ENCODE results near the gene KIF1B.
"Not testable (repeated sequence)": the region's sequence is repeated elsewhere in the genome, so short reads cannot be mapped to it uniquely, and the experiment has no call there.

KIF1B gene

DNA sequence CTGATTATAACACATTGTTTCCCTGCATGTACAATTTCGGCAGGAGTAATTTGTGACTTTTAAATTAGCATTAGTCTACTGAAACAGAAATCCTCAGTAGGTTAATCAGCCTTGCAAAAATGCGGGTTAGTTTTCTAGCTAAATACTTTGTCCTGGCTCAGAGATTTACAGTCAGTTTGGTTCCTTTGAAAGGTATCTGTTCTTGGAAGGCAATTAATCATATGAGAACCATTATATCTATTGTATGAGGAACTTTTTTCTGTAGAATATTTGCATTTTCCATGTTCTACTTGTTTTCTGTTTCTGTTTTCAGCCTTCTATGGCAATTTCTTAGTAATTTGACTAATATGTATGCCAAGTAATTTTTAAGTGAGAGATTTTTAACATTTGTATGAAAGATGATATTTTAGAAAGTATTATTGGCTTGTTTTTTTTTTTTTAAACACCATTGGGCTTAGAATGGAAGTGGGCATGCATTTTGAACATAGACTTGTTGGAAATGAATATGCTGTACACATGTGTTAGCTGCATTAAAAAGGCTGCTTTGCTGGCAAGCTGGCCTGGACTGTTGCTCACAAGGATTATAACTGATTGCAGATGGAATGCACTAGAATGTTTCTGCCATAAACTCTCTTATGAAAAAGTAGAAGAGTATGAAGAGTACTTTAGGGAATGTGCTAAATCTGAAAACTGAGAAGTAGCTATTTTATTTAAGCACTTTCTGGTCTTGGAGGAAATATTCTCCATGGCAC lies 26.2 kb downstream of the KIF1B start:
- DNase-seq (ENCODE audit: low read depth): no peak

DNA sequence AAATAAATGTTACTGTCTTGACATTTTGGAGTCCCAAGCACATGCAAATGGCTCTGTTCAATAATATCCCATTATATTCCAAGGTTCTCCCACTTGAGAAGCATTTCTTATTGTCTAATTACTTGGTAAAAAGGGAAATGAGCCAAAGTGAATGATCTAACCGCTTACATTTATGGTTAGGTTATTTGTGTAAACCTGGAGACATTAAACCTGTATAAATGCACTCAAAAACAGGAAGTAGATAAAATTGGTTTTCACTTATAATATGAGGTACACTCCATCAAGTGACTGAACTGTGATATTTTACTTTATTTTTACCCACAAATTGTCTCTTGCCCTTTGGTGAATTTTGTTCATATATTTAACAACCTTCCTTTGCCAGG lies 26.8 kb downstream of the KIF1B start:
- no peak for DNase-seq (ENCODE audit: low read depth)

DNA sequence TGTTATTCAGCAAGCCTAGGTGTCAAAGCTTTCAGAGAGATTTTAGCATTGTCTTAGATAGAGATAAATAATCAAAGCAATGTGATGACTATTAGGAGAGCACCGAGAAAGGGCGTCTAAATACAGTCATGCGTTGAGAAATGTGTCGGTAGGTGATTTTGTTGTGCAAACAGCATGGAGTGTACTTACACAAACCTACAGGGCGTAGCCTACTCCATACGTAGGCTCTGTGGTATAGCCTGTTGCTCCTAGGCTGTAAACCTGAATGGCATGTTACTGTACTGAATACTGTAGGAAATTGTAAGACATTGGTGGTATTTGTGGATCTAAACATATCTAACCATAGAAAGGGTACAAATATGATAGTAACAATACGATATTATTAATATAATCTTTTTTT lies 31.8 kb downstream of the KIF1B start:
- DNase-seq (ENCODE audit: low read depth): no peak

DNA sequence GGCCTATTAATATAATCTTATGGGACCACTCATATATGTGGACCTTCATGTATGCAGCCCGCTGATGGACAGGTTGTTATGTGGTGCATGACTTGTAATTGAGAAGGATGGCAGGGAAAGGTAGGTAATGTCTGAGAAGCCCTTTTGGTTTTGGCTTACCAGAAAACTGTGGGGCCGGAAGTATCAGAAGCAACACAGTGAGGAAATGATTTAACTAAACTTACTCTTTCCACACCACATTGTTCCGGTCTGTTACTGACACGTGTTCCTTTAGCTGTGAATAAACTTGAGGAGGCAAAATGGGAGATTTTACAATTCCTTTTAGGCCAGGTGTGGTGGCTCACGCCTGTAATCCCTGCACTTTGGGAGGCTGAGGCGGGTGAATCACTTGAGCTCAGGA lies 32.4 kb downstream of the KIF1B start:
- no peak for DNase-seq (ENCODE audit: low read depth)

DNA sequence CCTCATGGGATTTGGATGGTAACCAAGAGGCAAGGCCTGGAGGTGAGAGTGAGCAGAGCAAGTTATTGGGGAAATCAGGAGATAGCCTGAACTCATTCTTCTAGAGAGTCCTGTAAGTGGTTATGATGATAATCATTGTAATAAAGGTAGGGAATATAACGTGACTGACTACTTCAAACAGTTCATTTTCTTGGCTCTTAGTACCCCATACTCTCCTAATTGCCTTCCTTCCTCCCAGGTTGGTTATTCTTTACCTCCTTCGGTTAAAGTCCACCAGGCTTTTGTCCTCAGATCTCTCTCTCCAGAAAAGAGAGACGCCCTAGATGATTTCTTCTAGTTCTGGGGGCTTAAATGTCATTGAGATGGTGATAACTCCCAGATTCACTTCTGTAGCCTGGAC lies 35.3 kb downstream of the KIF1B start:
- DNase-seq (ENCODE audit: low read depth): no peak

DNA sequence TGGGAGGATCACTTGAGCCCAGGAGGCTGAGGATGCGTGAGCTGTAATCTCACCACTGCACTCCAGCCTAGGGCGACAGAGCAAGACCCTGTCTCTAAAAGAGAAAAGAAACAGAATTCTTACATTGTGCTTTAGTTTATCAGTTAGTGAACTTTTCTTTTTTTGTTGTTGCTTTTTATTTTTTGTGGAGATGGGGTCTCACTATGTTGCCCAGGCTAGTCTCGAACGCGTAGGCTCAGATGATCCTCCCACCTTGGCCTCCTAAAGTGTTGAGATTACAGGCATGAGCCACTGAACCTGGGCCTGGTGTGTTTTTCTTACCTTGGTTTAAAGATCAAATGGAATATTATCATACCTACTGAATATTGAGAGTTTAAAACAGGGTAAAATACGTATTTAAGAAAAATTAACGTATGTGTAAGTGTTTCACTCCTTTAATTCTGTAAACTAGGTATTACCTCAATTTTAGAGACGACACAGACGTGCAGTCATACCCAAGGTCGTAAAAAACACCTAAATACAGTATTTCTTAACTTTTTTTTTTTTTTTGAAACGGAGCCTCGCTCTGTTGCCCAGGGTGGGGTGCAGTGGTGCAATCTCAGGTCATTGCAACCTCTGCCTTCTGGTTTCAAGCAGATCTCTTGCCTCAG lies 39.6 kb downstream of the KIF1B start:
- no peak for DNase-seq (ENCODE audit: low read depth)

DNA sequence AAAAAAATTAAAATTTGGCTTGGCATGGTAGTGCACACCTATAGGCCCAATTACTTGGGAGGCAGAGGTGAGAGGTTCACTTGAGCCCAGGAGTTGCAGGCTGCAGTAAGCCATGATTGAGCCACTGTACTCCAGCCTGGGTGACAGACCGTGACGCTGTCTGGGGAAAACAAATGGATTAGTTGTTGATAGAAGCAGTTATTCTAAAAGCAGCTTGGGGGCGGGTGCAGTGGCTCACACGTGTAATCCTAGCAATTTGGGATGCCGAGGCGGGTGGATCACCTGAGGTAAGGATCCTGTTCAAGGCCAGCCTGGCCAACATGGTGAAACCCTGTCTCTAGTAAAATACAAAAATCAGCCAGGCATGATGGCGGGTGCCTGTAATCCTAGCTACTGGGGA lies 40.3 kb downstream of the KIF1B start:
- DNase-seq (ENCODE audit: low read depth): no peak

DNA sequence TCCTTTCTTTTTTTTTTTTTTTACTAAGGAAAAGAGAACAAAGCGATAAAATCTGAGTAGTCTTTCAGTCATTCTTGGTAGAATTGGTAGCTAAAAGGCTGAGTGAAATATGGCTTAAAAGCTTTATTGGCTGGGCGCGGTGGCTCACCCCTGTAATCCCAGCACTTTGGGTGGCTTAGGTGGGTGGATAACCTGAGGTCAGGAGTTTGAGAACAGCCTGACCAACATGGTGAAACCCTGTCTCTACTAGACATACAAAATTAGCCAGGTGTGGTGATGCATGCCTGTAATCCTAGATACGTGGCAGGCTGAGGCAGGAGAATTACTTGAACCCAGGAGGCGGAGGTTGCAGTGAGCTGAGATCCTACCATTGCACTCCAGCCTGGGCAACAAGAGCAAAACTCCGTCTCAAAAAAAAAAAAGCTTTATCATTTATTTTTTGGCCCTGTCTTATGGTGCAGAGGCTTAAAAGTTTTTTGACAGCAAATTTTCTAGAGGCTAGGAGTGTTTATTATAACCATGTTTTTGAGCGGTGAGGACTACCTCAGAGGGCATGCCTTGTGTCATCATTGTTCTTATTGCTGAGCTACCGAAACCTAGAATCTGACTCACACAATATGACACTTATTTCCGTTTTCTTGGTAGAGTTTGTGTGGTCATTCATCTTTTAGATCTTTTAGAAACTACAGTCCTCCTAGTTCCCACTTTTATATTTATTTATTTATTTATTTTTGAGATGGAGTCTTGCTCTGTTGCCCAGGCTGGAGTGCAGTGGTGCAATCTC lies 41.1 kb downstream of the KIF1B start:
- not testable (repeated sequence) for DNase-seq (ENCODE audit: low read depth)

DNA sequence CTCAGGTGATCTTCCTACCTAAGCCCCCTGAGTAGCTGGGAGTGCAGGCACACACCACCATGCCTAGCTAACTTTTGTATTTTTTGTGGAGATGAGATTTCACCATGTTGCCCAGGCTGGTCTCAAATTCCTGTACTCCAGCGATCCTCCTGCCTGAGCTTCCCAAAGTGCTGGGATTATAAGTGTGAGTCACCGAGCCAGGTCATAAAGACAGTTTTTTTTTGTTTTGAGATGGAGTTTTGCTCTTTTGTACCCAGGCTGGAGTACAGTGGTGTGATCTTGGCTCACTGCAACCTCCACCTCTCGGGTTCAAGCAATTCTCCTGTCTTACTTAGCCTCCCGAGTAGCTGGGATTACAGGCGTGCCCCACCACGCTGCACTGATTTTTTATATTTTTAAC lies 42.1 kb downstream of the KIF1B start:
- peak; percentile 42 for DNase-seq (ENCODE audit: low read depth)

DNA sequence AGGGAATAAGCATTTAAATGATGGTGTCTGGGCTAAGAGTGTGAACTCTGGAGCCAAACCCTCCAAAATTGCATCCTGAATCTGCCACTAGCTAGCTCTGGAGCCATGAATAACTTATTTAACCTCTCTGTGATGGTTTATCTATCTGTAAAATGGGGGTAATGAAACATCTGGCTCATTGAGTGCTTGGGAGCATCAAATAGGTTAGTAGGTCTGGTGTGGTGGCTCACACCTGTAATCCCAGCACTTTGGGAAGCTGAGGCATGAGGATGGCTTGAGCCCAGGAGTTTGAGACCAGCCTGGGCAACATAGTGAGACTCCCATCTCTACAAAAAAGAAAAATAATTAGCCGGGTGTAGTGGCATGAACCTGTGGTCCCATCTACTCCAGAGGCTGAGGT lies 42.8 kb downstream of the KIF1B start:
- no peak for DNase-seq (ENCODE audit: low read depth)

DNA sequence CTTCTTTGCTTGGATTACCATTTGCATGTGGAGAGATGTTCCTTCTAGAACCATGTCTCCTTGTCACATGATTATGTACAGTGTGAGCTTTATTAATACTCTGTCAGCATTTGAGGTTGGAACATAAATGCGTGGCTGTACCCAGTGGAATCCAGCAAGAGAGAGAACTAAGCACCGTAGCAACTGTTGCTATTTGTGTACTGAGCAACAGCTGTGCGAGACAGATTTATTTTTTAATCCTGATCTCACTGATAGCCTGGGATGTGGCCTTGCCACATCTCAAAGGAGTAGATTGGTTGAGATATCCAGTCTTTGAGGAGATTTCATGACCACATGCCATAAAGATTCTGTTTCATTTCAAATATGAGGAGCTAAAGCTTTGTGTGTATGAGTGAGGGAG lies 43.4 kb downstream of the KIF1B start:
- no peak for DNase-seq (ENCODE audit: low read depth)

DNA sequence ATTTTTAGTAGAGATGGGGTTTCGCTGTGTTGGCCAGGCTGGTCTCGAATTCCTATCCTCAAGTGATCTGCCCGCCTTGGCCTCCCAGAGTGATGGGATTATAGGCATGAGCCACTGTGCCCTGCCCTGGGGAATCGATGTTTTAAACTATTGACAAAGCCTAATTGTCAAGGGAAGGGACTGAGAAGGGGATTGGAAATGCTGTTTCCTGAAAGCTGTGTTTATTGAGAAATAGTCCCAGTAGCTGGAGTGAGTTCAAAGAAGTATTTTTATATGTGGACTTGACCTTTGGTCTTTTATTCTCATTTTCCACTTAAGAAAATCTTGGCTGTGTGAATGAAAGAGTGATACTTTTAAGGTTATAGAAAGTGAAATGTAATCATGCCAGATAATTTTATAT lies 47.5 kb downstream of the KIF1B start:
- no peak for DNase-seq (ENCODE audit: low read depth)

DNA sequence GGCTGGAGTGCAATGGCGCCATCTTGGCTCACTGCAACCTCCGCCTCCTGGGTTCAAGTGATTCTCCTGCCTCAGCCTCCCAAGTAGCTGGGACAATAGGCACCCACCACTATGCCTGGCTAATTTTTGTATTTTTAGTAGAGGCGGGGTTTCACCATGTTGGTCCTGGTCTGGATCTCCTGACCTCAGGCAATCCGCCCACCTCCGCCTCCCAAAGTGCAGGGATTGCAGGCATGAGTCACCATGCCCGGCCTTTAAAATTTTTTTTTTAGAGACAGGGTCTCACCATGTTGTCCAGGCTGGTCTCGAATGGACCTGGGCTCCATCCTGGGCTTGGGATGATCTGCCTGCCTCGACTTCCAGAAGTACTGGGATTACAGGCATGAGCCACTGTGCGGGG lies 49.2 kb downstream of the KIF1B start:
- not testable (repeated sequence) for DNase-seq (ENCODE audit: low read depth)

DNA sequence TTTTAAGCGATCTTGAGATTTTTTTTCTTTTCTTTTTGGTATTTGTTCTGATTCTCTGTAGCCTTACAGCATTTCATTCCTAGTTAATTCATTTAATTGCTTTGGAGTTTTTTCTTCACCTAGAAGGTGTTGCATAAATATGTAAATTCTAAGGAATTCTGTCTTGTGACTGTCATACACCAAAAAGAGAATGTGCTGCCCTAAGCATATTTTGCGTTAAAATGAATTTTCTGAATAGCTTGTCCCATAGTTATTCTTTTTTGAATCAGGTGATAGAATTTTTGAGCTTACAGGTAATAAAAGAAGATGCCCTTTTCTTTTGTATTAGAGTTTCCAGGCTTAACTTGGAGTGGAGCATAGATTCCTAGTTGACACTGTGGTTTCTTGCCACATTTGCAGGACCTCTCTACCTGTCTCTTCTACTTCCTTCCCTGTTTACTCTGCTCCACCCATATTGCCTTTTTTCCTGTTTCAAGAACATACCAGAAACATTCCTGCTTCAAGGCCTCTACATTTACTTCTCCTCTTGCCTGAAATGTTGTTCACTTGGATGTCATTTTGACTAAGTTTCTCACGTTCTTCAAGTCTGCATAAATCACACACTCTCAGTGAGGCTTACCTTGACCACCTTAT lies 53.2 kb downstream of the KIF1B start:
- no peak for DNase-seq (ENCODE audit: low read depth)

DNA sequence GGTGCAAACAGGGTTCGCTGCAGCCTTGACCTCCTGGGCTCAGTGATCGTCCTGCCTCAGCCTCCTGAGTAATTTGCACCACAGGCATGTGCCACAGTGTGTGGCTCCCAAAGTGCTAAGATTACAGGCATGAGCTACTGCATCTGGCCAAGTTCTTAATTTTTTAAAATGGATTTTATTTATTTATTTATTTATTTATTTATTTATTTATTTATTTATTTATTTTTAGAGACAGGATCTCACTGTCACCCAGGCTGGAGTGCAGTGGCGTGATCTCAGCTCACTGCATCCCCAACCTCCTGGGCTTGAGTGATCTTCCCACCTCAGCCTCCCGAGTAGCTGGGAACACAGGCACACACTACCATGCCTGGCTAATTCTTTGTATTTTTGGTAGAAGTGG lies 54.7 kb downstream of the KIF1B start:
- DNase-seq (ENCODE audit: low read depth): no peak

DNA sequence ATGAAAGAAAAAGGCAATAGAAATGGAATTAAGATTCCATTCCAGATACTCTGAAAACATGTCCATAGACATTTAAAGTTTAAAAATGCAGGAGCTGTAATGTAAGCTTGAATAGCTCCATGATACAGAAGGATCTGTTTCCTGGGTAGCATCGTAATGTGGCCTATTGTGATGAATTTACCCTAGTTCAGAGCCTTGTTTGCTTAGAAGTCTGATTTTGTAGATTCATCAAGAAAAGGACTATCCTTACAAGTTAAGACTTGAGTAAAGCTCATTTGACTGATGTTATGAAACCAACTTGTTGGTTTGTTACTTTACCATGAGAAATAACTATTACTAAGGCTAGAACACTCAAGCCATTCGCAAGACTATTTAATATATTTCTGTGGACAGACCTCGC lies 55.5 kb downstream of the KIF1B start:
- DNase-seq (ENCODE audit: low read depth): no peak

DNA sequence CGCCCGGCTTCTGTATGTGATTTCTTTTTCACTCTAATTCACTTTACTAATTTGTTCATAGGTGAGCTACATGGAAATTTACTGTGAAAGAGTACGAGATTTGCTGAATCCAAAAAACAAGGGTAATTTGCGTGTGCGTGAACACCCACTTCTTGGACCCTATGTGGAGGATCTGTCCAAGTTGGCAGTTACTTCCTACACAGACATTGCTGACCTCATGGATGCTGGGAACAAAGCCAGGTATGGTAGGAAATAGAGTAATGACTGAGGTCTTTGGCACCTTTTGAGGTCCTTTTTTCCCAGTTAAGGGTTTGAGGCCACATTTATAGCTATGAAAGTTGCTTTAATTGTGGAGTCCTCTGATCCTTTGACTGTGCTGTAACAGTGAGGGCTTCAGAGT lies 56.9 kb downstream of the KIF1B start:
- no peak for DNase-seq (ENCODE audit: low read depth)

DNA sequence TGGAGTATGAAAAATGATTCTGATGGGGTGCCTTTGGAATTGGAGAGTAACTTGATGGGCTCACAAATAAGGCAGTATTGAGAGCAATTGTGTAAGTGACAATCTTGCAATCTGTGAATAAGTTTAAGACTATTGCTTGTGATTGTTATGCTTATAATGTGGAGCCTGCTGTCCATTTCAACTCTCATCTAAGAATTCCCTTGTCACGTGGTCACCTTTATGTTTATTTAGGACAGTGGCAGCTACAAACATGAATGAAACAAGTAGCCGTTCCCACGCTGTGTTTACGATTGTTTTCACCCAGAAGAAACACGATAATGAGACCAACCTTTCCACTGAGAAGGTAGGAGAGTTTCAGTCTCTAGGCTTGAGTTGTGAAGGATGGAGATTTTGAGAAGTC lies 57.6 kb downstream of the KIF1B start:
- DNase-seq (ENCODE audit: low read depth): no peak

DNA sequence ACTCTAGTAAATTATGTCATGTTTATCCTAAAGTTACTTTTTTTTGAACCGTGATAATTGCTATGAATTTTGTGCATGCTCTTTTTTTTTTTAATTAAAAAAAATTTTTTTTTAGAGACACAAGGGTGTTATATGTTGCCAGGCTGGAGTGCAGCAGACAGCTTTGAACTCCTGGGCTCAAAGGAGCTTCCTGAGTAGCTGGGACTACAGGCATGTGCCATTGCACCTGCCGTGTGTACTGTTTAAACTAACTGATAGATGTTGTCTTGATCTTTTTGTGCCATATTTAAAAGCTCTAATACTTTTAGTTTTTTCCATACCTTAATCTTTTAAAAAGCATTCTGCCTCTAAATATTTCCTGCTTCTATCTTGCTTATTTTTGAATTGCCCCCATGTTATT lies 60.7 kb downstream of the KIF1B start:
- no peak for DNase-seq (ENCODE audit: low read depth)

DNA sequence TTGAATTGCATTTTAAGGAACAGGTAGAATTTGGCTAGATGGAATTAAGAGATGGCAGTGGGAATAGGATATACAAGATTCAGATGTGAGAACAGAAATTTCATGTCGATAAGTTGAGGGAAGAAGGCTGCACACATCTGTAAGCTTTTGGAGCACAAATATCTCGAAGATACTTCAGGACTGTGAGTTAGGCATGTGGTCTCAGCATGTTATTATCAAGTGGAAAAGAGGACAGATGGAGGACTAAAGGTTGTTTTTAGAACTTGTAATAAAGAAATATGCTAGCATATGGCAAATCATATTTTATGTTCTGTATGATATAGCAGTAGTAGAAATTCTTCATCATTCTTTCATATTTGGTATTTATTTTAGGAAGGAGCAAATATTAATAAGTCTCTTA lies 61.5 kb downstream of the KIF1B start:
- DNase-seq (ENCODE audit: low read depth): no peak

DNA sequence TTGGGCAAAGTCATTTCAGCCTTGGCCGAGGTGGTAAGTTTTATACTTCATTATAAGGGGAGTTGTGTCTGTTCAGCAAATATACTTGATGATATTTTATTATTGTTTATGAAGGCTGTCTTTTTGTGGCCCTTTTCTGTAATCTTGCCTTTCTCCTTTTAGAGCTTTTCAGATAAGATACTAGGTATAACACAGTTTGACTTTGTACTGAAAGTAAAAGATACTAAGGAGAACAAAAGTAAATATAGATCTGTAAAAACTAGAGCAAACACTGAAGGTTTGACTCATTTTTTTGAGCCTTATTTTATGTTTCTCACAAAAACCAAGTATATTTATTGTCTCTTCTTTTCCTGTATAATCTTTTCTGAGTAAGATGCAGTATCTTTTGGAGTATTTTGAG lies 61.9 kb downstream of the KIF1B start:
- no peak for DNase-seq (ENCODE audit: low read depth)

DNA sequence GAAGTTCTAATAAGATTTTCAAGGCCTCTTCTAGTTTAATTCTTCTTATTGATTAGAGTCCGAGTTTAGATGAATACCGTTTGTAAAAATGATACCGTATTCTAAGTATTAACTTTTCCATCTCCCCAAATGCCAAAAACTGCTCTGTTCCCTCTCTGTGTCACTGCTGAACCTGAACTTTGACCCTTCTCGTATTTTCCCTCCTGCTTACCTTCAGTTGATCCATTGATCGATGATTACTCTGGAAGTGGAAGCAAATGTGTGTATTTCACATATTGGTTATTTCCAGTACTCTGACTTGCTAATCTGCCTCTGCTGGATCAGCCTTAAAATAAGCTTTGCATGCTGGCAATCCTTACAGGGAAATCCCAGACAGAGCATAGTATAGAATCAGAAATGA lies 68.5 kb downstream of the KIF1B start:
- no peak for DNase-seq (ENCODE audit: low read depth)
